Activated T-helper 1 cell treated with anti-CD3 and anti-CD28 coated beads, Interleukin-12 subunit alpha, Interleukin-12 subunit beta, Interleukin-2, Interleukin-4 antibody, amounts not matched to agents 30 ng/mL and 10 ng/mL and 1 ng/mL, durations not matched to agents 14 hours and 24 hours and 36 hours (primary cell): ENCODE results near the gene ZNF491. TPM values are rescaled to one million over a fixed set of nuclear protein-coding genes. Genes with fewer than 3 reads are reported as not detected.
"Not testable (repeated sequence)": the region's sequence is repeated elsewhere in the genome, so short reads cannot be mapped to it uniquely, and the experiment has no call there.

Experiments used
- DNase-seq: peaks from one replicate; pipeline ENCODE4 v3.0.0; 2021; ENCODE audit warnings: low spot score
- H3K27ac Mint-ChIP-seq: one replicate; pipeline ENCODE4 v1.8.0; 2021; ENCODE audit warnings: mild to moderate bottlenecking, mixed read lengths
- H3K27me3 Mint-ChIP-seq: one replicate; pipeline ENCODE4 v1.8.0; 2022; ENCODE audit warnings: mild to moderate bottlenecking, moderate library complexity, mixed read lengths; ENCODE audit not compliant: insufficient read depth
- H3K36me3 Mint-ChIP-seq: one replicate; pipeline ENCODE4 v1.8.0; 2021; ENCODE audit warnings: low read depth, mixed read lengths
- H3K4me1 Mint-ChIP-seq: one replicate; pipeline ENCODE4 v1.8.0; 2021; ENCODE audit warnings: low read depth, mixed read lengths
- H3K4me3 Mint-ChIP-seq: one replicate; pipeline ENCODE4 v1.8.0; 2021; ENCODE audit warnings: mild to moderate bottlenecking, moderate library complexity, mixed read lengths
- H3K9me3 Mint-ChIP-seq: one replicate; pipeline ENCODE4 v1.8.0; 2021; ENCODE audit warnings: mixed read lengths
- intact Hi-C: fragments of 100-400 bp; cut with micrococcal nuclease; formaldehyde crosslinking; loops from one replicate; pipeline ENCODE4 v1.15.1; 2024
- total RNA-seq: library from RNA; stranded (reverse); gene quantifications from 2 replicates; pipeline ENCODE4 v1.2.3, GENCODE V29; 2022

The ZNF491 gene
- total RNA-seq, 1 donor from 2014 or later: 0.54 TPM

- H3K4me3 Mint-ChIP-seq, H3K27ac Mint-ChIP-seq, H3K4me1 Mint-ChIP-seq, H3K27me3 Mint-ChIP-seq, DNase-seq, intact Hi-C loops: not testable (repeated sequence)
- Mint-ChIP-seq H3K9me3 (peaks cover 66% of the 10 kb centered on the region), H3K36me3 (peaks cover 40% of the 10 kb centered on the region)
Observed at GRCh38 chr19:11776669-11777068, 21.7 kb upstream of the ZNF491 start.

- H3K9me3 Mint-ChIP-seq: peaks cover 64% of the 10 kb centered on the region
- no peak for DNase-seq
- peaks cover 46% of the 10 kb centered on the region for H3K36me3 Mint-ChIP-seq
- no peak overlapping the region for H3K27ac Mint-ChIP-seq
- no peaks in the 10 kb centered on the region for H3K4me1 Mint-ChIP-seq
- H3K27me3 Mint-ChIP-seq: no peaks in the 10 kb centered on the region
- no peak overlapping the region for H3K4me3 Mint-ChIP-seq
- intact Hi-C loops: no loop called here
Observed at GRCh38 chr19:11780431-11781020, 17.8 kb upstream of the ZNF491 start.

DNA sequence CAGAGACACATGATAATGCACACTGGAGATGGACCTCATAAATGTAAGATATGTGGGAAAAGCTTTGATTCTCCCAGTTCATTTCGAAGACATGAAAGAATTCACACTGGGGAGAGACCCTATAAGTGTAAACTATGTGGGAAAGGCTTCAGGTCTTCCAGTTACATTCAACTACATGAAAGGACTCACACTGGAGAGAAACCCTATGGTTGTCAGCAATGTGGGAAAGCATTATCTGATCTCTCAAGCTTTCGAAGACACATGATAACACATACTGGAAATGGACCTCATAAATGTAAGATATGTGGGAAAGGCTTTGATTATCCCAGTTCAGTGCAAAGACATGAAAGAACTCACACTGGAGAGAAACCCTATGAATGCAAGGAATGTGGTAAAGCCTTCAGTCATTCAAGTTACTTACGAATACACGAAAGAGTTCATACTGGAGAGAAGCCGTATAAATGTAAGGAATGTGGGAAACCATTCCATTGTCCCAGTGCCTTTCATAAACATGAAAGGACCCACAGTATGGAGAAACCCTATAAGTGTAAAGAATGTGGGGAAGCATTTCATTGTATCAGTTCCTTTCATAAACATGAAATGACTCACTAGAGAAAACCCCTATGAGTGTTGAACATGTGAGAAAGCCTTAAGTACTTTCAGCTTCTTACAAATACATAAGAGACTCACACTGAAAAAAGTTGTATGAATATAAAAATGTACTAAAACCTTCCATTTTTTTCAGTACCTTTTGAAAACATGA is 16.8 kb upstream of the ZNF491 start:
- peaks cover 63% of the 10 kb centered on the region for H3K9me3 Mint-ChIP-seq
- no peak overlapping the region for H3K4me3 Mint-ChIP-seq
- no peak for DNase-seq
- H3K27me3 Mint-ChIP-seq: no peaks in the 10 kb centered on the region
- no peaks in the 10 kb centered on the region for H3K4me1 Mint-ChIP-seq
- no peak overlapping the region for H3K27ac Mint-ChIP-seq
- intact Hi-C loops: no loop called here
- peaks cover 43% of the 10 kb centered on the region for H3K36me3 Mint-ChIP-seq

DNA sequence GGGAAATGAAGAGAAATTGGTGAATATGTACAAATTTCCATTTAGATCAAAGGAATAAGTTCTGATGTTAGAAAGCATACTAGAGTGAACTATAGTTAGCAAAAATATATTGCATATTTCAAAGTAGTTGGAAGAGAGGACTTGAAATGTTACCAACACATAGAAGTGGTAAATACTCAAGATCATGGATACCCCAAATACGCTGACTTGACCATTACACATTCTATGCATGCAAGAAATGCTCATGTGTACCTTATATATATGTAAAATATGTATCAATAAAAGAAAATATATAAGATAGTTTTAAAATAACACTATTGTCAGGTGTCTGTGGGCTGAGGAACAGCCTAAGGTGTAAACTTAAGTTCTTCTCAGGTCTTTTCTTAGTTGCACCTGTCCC is 14.6 kb upstream of the ZNF491 start:
- Mint-ChIP-seq H3K4me1 (no peaks in the 10 kb centered on the region), H3K27me3 (peaks cover 2% of the 10 kb centered on the region), H3K27ac (no peak overlapping the region), H3K9me3 (peaks cover 71% of the 10 kb centered on the region), H3K4me3 (no peak overlapping the region), H3K36me3 (peaks cover 37% of the 10 kb centered on the region)
- no peak for DNase-seq
- intact Hi-C loops: no loop called here

DNA sequence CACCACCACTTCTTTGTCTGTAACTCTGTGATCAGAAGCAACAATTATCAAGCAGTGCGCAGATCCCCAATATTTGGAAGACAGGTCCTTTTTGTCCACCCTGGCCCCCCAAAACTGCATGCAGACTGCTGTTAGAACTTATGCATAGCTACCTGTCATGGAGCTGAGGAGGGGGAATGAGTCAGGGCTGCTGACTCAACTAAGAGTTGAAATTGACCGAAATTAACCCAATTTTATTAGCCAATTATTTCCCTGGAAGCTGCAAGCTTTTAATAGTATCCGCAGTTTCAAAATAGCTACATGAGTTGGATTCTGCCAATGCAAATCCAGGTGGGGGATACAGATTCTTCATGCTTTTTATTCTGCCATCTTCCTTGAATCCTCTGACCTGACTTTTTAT is 14.0 kb upstream of the ZNF491 start:
- Mint-ChIP-seq H3K9me3 (peaks cover 73% of the 10 kb centered on the region), H3K4me1 (no peaks in the 10 kb centered on the region), H3K27ac (no peak overlapping the region), H3K27me3 (peaks cover 2% of the 10 kb centered on the region), H3K4me3 (no peak overlapping the region), H3K36me3 (peaks cover 34% of the 10 kb centered on the region)
- no peak for DNase-seq
- intact Hi-C loops: no loop called here

DNA sequence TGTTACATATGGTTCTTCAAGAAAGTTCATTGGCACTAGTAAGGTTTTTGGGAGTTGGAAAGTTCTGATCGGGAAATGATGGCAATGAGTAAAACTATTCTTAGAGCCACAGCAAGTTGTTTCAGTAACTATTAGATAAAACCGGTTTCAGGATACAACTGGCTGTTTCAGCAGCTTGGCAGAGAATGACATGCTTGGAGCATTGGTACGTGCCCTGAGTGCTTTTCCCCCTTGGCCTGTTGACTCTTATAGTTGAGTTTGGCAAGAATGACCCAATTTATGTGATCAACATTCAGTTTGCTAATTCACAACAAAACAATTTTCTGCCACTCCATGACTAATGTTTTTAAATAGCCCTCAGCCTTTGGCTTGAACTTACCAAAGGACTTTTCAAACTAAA is 10.8 kb upstream of the ZNF491 start:
- peaks cover 2% of the 10 kb centered on the region for H3K27me3 Mint-ChIP-seq
- no peaks in the 10 kb centered on the region for H3K4me1 Mint-ChIP-seq
- intact Hi-C loops: no loop called here
- H3K27ac Mint-ChIP-seq: no peak overlapping the region
- DNase-seq: no peak
- H3K4me3 Mint-ChIP-seq: no peak overlapping the region
- H3K9me3 Mint-ChIP-seq: peaks cover 72% of the 10 kb centered on the region
- peaks cover 14% of the 10 kb centered on the region for H3K36me3 Mint-ChIP-seq

DNA sequence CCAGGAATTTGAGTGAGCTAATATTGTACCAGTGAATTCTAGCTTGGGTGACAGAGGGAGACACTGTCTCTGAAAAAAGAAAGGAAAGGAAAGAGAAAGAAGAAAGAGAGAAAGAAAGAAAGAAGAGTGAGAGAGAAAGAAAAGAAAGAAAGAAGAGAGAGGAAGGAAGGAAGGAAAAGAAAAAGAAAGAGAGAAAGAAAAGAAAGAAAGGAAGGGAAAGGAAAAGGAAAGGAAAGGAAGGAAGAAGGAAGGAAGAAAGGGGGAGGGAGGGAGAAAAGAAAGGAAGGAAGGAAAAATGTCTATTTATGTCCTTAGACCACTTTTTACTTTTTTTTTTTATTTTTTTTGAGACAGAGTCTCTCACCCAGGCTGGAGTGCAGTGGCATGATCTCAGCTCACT is 5.4 kb upstream of the ZNF491 start:
- Mint-ChIP-seq H3K27ac (no peak overlapping the region), H3K36me3 (no peaks in the 10 kb centered on the region), H3K4me3 (no peak overlapping the region), H3K9me3 (peaks cover 44% of the 10 kb centered on the region), H3K27me3 (no peaks in the 10 kb centered on the region), H3K4me1 (peaks cover 9% of the 10 kb centered on the region)
- intact Hi-C loops: no loop called here
- DNase-seq: no peak

- peak; percentile 63 for DNase-seq
- peak overlapping the region; percentile 78 for H3K4me3 Mint-ChIP-seq
- H3K27ac Mint-ChIP-seq: no peak overlapping the region
- intact Hi-C loops: loop anchor here (1.0 to 5.0 kb wide), 6 partner anchors 31 to 360 kb away; partner anchors contain the start of genes ZNF441 and ZNF625
- H3K27me3 Mint-ChIP-seq: no peaks in the 10 kb centered on the region
- H3K4me1 Mint-ChIP-seq: peaks cover 14% of the 10 kb centered on the region
- H3K36me3 Mint-ChIP-seq: no peaks in the 10 kb centered on the region
- peaks cover 14% of the 10 kb centered on the region for H3K9me3 Mint-ChIP-seq
Observed at GRCh38 chr19:11797491-11797890, 832 bp upstream of the ZNF491 start.

DNA sequence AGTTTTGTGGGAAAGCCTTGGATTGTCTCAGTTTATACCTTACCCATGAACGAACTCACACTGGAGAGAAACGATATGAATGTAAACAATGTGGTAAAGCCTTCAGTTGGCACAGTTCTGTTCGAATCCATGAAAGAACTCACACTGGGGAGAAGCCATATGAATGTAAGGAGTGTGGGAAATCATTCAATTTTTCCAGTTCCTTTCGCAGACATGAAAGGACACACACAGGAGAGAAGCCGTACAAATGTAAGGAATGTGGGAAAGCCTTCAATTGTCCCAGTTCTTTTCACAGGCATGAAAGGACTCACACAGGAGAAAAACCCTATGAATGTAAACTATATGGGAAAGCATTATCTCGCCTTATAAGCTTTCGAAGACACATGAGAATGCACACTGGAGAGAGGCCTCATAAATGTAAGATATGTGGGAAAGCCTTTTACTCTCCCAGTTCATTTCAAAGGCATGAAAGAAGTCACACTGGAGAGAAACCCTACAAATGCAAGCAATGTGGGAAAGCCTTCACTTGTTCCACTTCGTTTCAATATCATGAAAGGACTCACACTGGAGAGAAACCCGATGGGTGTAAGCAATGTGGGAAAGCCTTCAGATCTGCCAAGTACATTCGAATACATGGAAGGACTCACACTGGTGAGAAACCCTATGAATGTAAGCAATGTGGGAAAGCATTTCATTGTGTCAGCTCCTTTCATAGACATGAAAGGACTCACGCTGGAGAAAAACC is 8.2 kb downstream of the ZNF491 start:
- Mint-ChIP-seq H3K4me3 (no peak overlapping the region), H3K9me3 (peaks cover 61% of the 10 kb centered on the region), H3K27ac (no peak overlapping the region), H3K4me1 (no peaks in the 10 kb centered on the region), H3K27me3 (peaks cover 1% of the 10 kb centered on the region), H3K36me3 (peaks cover 2% of the 10 kb centered on the region)
- intact Hi-C loops: no loop called here
- DNase-seq: no peak

DNA sequence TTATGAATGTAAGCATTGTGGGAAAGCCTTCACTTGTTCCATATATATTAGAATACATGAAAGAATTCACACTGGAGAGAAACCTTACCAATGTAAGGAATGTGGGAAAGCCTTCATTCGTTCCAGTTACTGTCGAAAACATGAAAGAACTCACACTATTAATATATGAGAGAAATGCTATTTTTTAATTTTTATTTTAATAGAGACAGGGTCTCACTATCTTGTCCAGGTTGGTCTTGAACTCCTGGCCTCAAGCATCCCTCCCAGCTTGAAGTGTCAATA is 8.7 kb downstream of the ZNF491 start:
- H3K27ac Mint-ChIP-seq: no peak overlapping the region
- H3K4me3 Mint-ChIP-seq: no peak overlapping the region
- no peak for DNase-seq
- peaks cover 2% of the 10 kb centered on the region for H3K36me3 Mint-ChIP-seq
- H3K27me3 Mint-ChIP-seq: peaks cover 1% of the 10 kb centered on the region
- no peaks in the 10 kb centered on the region for H3K4me1 Mint-ChIP-seq
- peaks cover 59% of the 10 kb centered on the region for H3K9me3 Mint-ChIP-seq
- intact Hi-C loops: no loop called here

- Mint-ChIP-seq H3K27me3 (peaks cover 1% of the 10 kb centered on the region), H3K9me3 (peaks cover 42% of the 10 kb centered on the region), H3K4me1 (peaks cover 13% of the 10 kb centered on the region), H3K4me3 (peak overlapping the region; percentile 88), H3K36me3 (peaks cover 16% of the 10 kb centered on the region), H3K27ac (peak overlapping the region; percentile 69)
- DNase-seq: no peak
- intact Hi-C loops: loop anchor here (1.0 to 2.0 kb wide), 7 partner anchors 15 to 327 kb away; partner anchors contain the start of genes ZNF20, ZNF439, ZNF491 and ZNF700
Observed at GRCh38 chr19:11813703-11814028, 15.3 kb downstream of the ZNF491 start.

DNA sequence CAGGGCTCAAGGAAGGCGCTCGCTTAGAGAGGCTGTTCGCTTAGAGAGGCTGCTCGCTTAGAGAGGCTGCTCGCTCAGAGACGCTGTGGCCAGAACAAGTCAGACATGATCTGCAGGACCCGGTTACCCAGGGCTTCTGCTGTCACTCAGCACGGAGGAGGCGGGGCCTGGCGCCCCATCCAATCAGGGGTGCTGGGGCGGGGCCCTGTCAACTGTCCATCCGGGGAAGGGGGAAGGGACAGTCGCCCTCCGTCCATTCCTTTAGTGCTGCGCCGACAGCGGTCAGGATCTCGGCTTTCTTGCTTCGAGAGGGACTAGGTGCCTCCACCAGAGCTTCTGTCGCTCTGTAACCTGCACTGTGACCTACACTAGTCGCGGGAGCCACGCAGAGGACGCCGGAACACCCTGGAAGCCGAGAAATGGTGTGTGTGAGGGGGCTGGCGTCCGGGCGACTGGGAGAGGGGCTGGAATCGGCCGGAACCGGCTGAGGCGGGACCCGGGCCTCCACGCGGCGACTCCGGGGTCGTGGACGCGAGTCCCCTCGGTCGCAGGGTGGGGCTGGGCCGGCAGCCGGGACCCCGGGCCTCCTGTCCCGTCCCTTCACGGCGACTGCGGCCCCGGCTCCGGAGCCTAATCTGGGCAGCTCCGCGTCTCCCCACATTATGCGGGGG is 15.8 kb downstream of the ZNF491 start, which contains the start of gene ZNF440:
Gene ZNF440 (plus strand): TSS at position 245 of the 671 bp plus-strand sequence. CDS start 175 bp downstream, at position 420.
- H3K36me3 Mint-ChIP-seq: peaks cover 18% of the 10 kb centered on the region
- peak; percentile 84 for DNase-seq
- H3K9me3 Mint-ChIP-seq: peaks cover 42% of the 10 kb centered on the region
- H3K4me1 Mint-ChIP-seq: peaks cover 13% of the 10 kb centered on the region
- H3K27me3 Mint-ChIP-seq: peaks cover 1% of the 10 kb centered on the region
- intact Hi-C loops: loop anchor here (1.0 to 2.0 kb wide), 7 partner anchors 16 to 326 kb away; partner anchors contain the start of genes ZNF20, ZNF439, ZNF491 and ZNF700
- peak within 1 kb of the TSS; percentile 69 for H3K27ac Mint-ChIP-seq
- H3K4me3 Mint-ChIP-seq: peak within 1 kb of the TSS; percentile 88
